Trophoblast cell (in vitro differentiated cells and primary cell): ENCODE measurements around the gene IQGAP1.
A peak's percentile ranks its signal among the peaks of the same experiment; 100 is the strongest.

ENCODE experiments used
- DNase-seq, 2 donors: peaks; one replicate each; pipeline ENCODE4 v3.0.0-alpha.2; 2016
- H2AFZ ChIP-seq: 2 replicates; pipeline ENCODE4 v1.6.1; 2013; ENCODE audit warnings: low read length, moderate library complexity, mild to moderate bottlenecking; ENCODE audit not compliant: insufficient read depth, poor library complexity
- H2AK5ac ChIP-seq: 2 replicates; pipeline ENCODE4 v1.6.1; 2013; ENCODE audit warnings: mild to moderate bottlenecking, low read length
- H2BK120ac ChIP-seq: 2 replicates; pipeline ENCODE4 v1.6.1; 2013; ENCODE audit warnings: low read length, mild to moderate bottlenecking, moderate library complexity; ENCODE audit not compliant: insufficient read depth, poor library complexity
- H2BK12ac ChIP-seq: 2 replicates; pipeline ENCODE4 v1.6.1; 2013; ENCODE audit warnings: mild to moderate bottlenecking, low read length, moderate library complexity
- H2BK5ac ChIP-seq: 2 replicates; pipeline ENCODE4 v1.6.1; 2013; ENCODE audit warnings: low read length, low read depth, moderate library complexity, mild to moderate bottlenecking; ENCODE audit not compliant: poor library complexity
- H3K14ac ChIP-seq: 2 replicates; pipeline ENCODE4 v1.6.1; 2013; ENCODE audit warnings: mild to moderate bottlenecking, low read length
- H3K18ac ChIP-seq: 2 replicates; pipeline ENCODE4 v1.6.1; 2013; ENCODE audit warnings: mild to moderate bottlenecking, low read length
- H3K23ac ChIP-seq: 2 replicates; pipeline ENCODE4 v1.6.1; 2013; ENCODE audit warnings: low read length
- H3K27ac ChIP-seq: 2 replicates; pipeline ENCODE4 v1.5.1; 2013; ENCODE audit warnings: low read depth, mild to moderate bottlenecking, inconsistent platforms, low read length, moderate library complexity
- H3K27me3 ChIP-seq: 2 replicates; pipeline ENCODE4 v1.6.1; 2013; ENCODE audit warnings: inconsistent platforms, mild to moderate bottlenecking, low read length, moderate library complexity; ENCODE audit not compliant: insufficient read depth
- H3K36me3 ChIP-seq, 2 experiments: 1 replicate in 1 of 2; 2 replicates in 1 of 2; pipeline ENCODE4 v1.6.1; 2013; ENCODE audit warnings: low read length in 2 of 2, mild to moderate bottlenecking in 2 of 2, moderate library complexity in 1 of 2; ENCODE audit not compliant: insufficient read depth in 2 of 2, control insufficient read depth in 1 of 2
- H3K4ac ChIP-seq: 2 replicates; pipeline ENCODE4 v1.6.1; 2013; ENCODE audit warnings: low read depth, mild to moderate bottlenecking, low read length, moderate library complexity
- H3K4me1 ChIP-seq, 2 experiments: 1 replicate in 1 of 2; 2 replicates in 1 of 2; pipeline ENCODE4 v1.6.1; 2013; ENCODE audit warnings: low read length in 2 of 2, mild to moderate bottlenecking in 2 of 2, moderate library complexity in 1 of 2; ENCODE audit not compliant: insufficient read depth in 2 of 2, control insufficient read depth in 1 of 2
- H3K4me2 ChIP-seq: 2 replicates; pipeline ENCODE4 v1.6.1; 2013; ENCODE audit warnings: inconsistent platforms, mild to moderate bottlenecking, low read length, moderate library complexity
- H3K4me3 ChIP-seq: 2 replicates; pipeline ENCODE4 v1.5.1; 2013; ENCODE audit warnings: mild to moderate bottlenecking, low read depth, low read length, inconsistent platforms
- H3K79me1 ChIP-seq: one replicate; pipeline ENCODE4 v1.6.1; 2013; ENCODE audit warnings: low read length
- H3K79me2 ChIP-seq: 2 replicates; pipeline ENCODE4 v1.6.1; 2013; ENCODE audit warnings: low read length, mild to moderate bottlenecking; ENCODE audit not compliant: control insufficient read depth, insufficient read depth, poor library complexity
- H3K9ac ChIP-seq: 2 replicates; pipeline ENCODE4 v1.6.1; 2013; ENCODE audit warnings: mild to moderate bottlenecking, low read length
- H3K9me3 ChIP-seq: 2 replicates; pipeline ENCODE4 v1.6.1; 2013; ENCODE audit warnings: low read depth, mild to moderate bottlenecking, control low read depth, inconsistent platforms, low read length; ENCODE audit not compliant: insufficient read depth
- H4K12ac ChIP-seq: 2 replicates; pipeline ENCODE4 v1.6.1; 2013; ENCODE audit warnings: low read depth, mild to moderate bottlenecking, low read length, moderate library complexity
- H4K8ac ChIP-seq: 2 replicates; pipeline ENCODE4 v1.6.1; 2013; ENCODE audit warnings: low read depth, mild to moderate bottlenecking, low read length, moderate library complexity
- H4K91ac ChIP-seq: one replicate; pipeline ENCODE4 v1.6.1; 2013; ENCODE audit warnings: low read depth, mild to moderate bottlenecking, low read length, moderate library complexity
- WGBS: extraction: QIAGEN DNeasy Blood & Tissue Kit; methylation state at CpG from one replicate; pipeline ENCODE4 v1.1.7; 2013; ENCODE audit warnings: missing lambda C conversion rate; ENCODE audit not compliant: insufficient read length, insufficient coverage; ENCODE audit errors: extremely low coverage; 5-methylcytosine and 5-hydroxymethylcytosine counted together

IQGAP1 gene

DNA sequence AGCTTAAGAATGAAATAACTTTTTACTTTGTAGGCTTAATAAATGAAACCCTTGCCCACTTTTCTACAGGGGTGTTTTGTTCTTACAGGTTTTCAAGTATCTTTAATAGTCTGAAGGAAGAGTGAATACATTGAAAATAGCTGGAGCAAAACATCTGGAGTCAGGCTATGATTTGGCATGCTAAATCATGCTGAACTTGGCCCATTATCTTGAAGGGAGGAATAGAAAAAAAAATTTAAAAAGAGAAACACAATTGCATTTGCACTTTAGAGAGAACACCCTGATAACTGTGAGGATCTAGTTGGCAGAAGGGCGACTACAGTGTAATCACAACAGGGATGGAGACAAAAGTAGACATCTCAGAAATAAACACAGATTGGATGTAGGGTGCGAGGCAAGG lies 1.8 kb upstream of the IQGAP1 start:
- Histone ChIP-seq H2AFZ (no peak overlapping the region), H3K36me3 (peaks cover 4% of the 10 kb centered on the region in 2 experiments), H3K4me2 (no peak overlapping the region), H3K18ac (no peak overlapping the region), H3K9me3 (no peaks in the 10 kb centered on the region), H4K8ac (no peak overlapping the region), H4K12ac (no peak overlapping the region), H2BK120ac (no peak overlapping the region), H4K91ac (no peak overlapping the region), H3K4ac (no peak overlapping the region), H3K23ac (no peak overlapping the region), H2BK5ac (no peak overlapping the region), H3K27me3 (no peaks in the 10 kb centered on the region), H3K14ac (no peak overlapping the region), H3K27ac (no peak overlapping the region), H3K9ac (no peak overlapping the region), H3K79me2 (peaks cover 16% of the 10 kb centered on the region), H2BK12ac (no peak overlapping the region), H2AK5ac (no peak overlapping the region), H3K79me1 (peaks cover 11% of the 10 kb centered on the region), H3K4me3 (no peak overlapping the region), H3K4me1 (peaks cover 0 to 6% of the 10 kb centered on the region in 2 experiments)
- no peak for DNase-seq
- WGBS: no CpG with 5 or more reads among the region's 2 CpGs

DNA sequence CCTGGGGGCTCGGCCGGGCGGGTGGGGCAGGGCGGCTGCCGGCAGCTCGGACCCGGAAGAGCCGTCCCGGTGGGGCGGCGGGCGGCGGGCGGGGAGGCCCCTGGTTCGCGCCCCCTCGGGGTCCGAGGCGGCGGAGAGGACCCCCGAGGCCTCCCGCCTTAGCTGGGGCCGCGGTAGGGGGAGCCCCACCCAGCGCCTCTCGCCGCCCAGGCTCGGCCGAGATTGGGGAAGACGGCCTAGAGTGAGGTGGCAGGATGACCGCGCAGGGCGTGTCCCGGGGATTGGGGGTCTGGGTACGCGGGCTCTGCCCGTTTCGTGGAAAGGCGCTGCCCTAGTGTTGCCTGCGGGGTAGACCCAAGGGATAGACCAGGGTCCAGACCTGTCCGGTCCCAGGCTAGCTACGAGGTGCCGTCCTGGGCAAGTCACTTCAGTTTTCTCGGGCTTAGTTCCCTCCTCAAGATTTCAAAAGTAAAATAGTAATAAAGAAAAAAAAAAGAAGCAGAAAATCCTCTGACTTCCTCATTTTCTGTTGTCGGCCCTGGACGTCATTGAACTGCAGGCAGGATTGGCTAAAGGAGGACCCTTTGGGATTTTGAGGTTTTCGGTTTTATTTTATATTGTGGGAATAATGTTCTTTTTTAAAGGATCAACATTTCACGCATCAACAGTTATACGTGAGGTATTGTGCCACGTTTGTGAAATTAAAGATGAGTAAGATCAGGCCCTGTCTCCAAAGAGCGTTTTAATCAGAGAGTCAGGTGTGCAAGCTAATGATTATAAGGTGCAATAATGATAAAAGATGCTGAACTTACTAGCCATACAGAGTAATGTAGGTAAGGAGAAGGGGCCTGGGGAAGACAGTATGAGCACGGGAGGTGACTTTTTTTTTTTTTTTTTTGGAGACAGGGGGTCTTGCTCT lies 679 bp downstream of the IQGAP1 start:
- H3K9ac ChIP-seq: peak overlapping the region; percentile 90
- peak; percentile 27 to 48 for DNase-seq
- H3K27me3 ChIP-seq: no peaks in the 10 kb centered on the region
- no CpG with 5 or more reads among the region's 52 CpGs for WGBS
- H4K8ac ChIP-seq: peak overlapping the region; percentile 98
- peak overlapping the region; percentile 91 for H4K12ac ChIP-seq
- peak overlapping the region; percentile 95 for H2BK12ac ChIP-seq
- H3K4me2 ChIP-seq: peak overlapping the region; percentile 71
- peak overlapping the region; percentile 99 for H2AK5ac ChIP-seq
- peak overlapping the region; percentile 100 for H3K14ac ChIP-seq
- peak overlapping the region; percentile 100 for H3K18ac ChIP-seq
- H3K9me3 ChIP-seq: no peaks in the 10 kb centered on the region
- H3K4ac ChIP-seq: peak overlapping the region; percentile 100
- no peak overlapping the region for H3K23ac ChIP-seq
- peak overlapping the region; percentile 85 for H4K91ac ChIP-seq
- peak overlapping the region; percentile 94 for H3K27ac ChIP-seq
- peak overlapping the region; percentile 79 for H2AFZ ChIP-seq
- peak overlapping the region; percentile 95 for H3K4me3 ChIP-seq
- H3K79me2 ChIP-seq: peaks cover 20% of the 10 kb centered on the region
- peak overlapping the region; percentile 98 for H2BK5ac ChIP-seq
- H3K79me1 ChIP-seq: peaks cover 11% of the 10 kb centered on the region
- peak overlapping the region; percentile 100 for H2BK120ac ChIP-seq
- peaks cover 0 to 8% of the 10 kb centered on the region in 2 experiments for H3K4me1 ChIP-seq
- H3K36me3 ChIP-seq: peaks cover 5 to 9% of the 10 kb centered on the region in 2 experiments

DNA sequence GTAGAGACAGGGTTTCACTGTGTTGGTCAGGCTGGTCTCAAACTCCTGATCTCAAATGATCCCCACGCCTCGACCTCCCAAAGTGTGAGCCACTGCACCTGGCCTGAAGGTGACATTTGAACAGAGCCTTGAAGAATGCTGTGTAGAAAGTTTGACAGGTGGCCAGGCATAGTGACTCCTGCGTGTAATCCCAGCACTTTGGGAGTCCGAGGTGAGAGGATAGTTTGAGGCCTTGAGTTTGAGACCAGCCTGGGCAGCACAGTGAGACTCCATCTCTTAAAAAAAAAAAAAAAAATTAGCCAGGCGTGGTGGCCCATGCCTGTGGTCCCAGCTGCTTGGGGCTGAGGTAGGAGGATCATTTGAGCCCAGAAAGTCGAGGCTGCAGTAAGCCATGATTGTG lies 1.5 kb downstream of the IQGAP1 start:
- H3K4me1 ChIP-seq: peaks cover 2 to 8% of the 10 kb centered on the region in 2 experiments
- H4K8ac ChIP-seq: no peak overlapping the region
- no peak overlapping the region for H3K27ac ChIP-seq
- no peaks in the 10 kb centered on the region for H3K9me3 ChIP-seq
- H3K18ac ChIP-seq: no peak overlapping the region
- no peak overlapping the region for H2BK5ac ChIP-seq
- H3K4me3 ChIP-seq: peak overlapping the region; percentile 10
- peak overlapping the region; percentile 24 for H3K14ac ChIP-seq
- H3K4ac ChIP-seq: peak overlapping the region; percentile 100
- no peak overlapping the region for H2AK5ac ChIP-seq
- peaks cover 23% of the 10 kb centered on the region for H3K79me2 ChIP-seq
- H3K9ac ChIP-seq: no peak overlapping the region
- WGBS: no CpG with 5 or more reads among the region's 6 CpGs
- H3K23ac ChIP-seq: no peak overlapping the region
- peaks cover 5 to 9% of the 10 kb centered on the region in 2 experiments for H3K36me3 ChIP-seq
- H3K79me1 ChIP-seq: peaks cover 11% of the 10 kb centered on the region
- H4K91ac ChIP-seq: peak overlapping the region; percentile 8
- H4K12ac ChIP-seq: no peak overlapping the region
- peak overlapping the region; percentile 71 for H3K4me2 ChIP-seq
- H2BK12ac ChIP-seq: no peak overlapping the region
- H2BK120ac ChIP-seq: no peak overlapping the region
- H2AFZ ChIP-seq: no peak overlapping the region
- DNase-seq: no peak
- H3K27me3 ChIP-seq: no peaks in the 10 kb centered on the region

DNA sequence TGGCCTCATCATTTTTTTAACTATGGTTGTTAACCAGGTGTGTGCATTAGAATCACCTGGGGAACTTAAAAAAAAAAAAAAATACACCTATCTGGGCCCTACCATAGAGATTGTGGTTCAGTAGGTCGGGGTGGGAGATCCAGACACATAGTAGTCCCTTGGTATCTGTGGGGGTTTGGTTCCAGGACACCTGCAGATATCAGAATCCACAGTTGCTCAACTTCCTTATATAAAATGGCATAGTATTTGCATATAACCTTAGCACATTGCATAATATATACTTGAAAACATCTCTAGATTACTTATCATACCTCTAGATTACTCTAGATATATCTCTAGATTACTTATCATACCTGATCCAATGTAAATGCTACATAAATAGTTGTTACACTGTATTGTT lies 5.0 kb downstream of the IQGAP1 start:
- Histone ChIP-seq H3K18ac (no peak overlapping the region), H4K12ac (no peak overlapping the region), H4K91ac (no peak overlapping the region), H3K79me2 (peaks cover 26% of the 10 kb centered on the region), H2BK12ac (no peak overlapping the region), H2BK120ac (no peak overlapping the region), H3K4me3 (no peak overlapping the region), H3K4me1 (peaks cover 7 to 9% of the 10 kb centered on the region in 2 experiments), H2BK5ac (no peak overlapping the region), H3K79me1 (peaks cover 8% of the 10 kb centered on the region), H2AK5ac (no peak overlapping the region), H3K4ac (peak overlapping the region; percentile 83), H3K14ac (no peak overlapping the region), H3K9ac (no peak overlapping the region), H3K23ac (no peak overlapping the region), H2AFZ (no peak overlapping the region), H3K4me2 (no peak overlapping the region), H4K8ac (no peak overlapping the region), H3K9me3 (no peaks in the 10 kb centered on the region), H3K27ac (no peak overlapping the region), H3K27me3 (no peaks in the 10 kb centered on the region), H3K36me3 (peaks cover 7 to 9% of the 10 kb centered on the region in 2 experiments)
- no CpG with 5 or more reads among the region's 1 CpG for WGBS
- DNase-seq: no peak
